Measurements from ENCODE around the gene SHC2.

The SHC2 gene

GRCh38 chr19:372306-372890 lies 88.4 kb downstream of the SHC2 start:
- DNase-seq (ENCODE audit: low spot score) = no peak

DNA sequence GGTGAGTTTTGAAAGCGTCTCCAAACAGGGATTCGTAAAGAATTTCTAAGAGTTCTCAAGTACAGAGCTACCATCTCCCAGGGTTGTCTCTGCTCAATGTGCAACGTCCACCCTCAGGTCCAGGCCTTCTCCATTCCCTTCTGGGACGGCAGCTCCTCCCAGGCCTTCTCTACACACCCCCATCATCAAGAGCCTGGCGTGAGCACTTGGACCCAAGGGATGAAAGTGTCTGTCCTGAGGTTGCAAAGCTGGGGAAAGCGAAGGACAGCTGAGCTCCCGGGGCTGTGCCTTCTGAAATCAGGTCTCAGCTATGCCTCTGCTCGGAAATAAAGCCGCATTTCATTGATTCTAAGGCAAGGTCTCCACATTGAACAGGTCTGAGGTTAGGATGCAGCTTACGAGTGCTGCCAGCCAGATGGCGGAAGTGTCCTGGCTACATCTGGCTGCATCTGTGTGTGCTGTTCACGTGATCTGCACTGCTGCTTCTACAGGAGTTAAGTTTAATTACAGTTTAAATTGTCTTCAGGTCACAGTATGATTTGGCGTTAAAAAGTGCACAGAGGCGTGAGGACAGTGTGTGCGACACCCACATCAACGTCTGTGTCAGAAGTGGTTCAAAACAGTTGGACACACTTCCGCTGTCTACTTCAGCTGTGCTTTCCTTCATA lies 89.2 kb downstream of the SHC2 start:
- no peak for DNase-seq (ENCODE audit: low spot score)

DNA sequence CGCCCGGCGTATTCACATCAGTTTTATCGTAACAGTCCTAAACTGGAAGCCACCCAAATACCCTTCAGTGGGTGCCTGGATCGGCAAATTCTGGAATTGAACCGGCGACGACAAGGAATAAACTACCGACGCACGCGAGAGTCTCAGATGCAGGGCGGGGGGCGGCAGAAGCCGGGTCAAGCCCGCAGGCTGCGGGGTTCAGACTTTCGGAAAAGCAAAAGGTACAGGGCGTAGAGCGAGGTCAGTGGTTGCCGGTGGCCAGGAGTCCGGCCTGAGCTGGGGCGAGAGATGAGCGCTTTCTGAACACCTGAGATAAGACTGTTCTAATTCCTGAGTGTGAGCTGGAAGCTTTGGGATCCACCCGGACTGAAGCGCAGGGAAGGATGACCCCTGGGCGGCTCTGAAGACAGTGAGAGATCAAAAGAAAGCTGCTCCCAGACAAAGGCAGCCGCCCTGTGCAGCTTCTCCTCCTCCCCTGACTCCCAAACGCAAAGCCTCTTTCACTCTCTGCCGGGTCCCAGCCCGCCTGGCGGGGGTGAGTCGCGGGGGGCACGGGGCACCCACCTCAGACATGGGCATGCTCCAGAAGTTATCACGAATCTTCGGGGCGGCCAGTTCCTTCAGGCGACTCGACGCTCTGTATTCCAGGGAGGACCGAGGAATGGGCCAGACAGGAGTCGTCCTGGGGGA lies 90.0 kb downstream of the SHC2 start:
- DNase-seq (ENCODE audit: low spot score) = no peak

DNA sequence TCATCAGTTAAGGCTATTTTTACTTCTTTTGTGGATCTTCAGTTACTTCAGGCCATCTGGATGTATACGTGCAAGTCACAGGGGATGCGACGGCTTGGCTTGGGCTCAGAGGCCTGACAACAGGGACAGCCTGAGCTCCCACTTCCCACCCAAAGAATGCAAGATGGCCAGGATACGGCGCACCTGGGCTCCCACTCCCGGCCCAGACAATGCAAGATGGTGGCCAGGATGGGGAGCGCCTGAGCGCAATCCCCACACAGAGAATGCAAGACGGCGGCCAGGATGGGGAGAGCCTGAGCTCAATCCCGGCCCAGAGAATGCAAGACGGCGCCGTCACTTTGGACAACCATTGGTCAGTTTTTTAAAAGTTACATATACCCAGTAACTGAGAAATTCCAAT lies 91.0 kb downstream of the SHC2 start:
- DNase-seq (ENCODE audit: low spot score) = no peak

- no peak for DNase-seq (ENCODE audit: low spot score)
These were observed 91.6 kb downstream of the SHC2 start for GRCh38 chr19:369256-369655.

GRCh38 chr19:368630-369024 lies 92.2 kb downstream of the SHC2 start:
- no peak for DNase-seq (ENCODE audit: low spot score)

DNA sequence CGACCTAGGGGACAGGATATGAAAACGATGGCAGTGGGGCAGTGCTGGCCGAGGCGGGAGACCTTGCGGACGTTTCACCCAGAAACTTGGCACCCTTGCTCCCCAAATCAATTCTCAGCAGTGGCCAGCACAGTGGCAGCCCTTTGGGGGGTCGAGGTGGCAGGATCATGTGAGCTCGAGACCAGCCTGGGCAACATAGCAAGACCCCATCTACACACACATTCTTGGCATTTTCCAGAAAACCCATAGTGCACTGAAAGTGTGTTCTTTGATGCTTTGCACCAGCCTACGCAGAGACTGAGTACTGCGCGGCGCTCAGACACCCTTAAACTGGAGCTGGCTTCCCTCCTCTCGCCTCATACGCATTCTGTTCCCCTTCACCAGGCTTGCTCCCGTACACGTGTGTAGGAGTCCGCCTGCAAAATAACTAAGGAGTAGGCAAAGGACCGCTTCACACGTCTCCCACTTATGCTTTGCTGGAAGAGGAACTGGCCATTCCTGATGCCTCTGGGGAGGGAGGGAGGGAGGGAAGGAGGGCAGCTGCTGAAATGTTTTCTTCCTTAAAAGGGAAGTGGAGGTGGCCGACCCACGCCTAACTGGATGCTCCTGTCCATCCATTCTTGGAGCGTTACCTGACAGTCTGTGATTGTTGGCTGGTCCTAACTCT lies 92.7 kb downstream of the SHC2 start:
- DNase-seq (ENCODE audit: low spot score) = no peak

DNA sequence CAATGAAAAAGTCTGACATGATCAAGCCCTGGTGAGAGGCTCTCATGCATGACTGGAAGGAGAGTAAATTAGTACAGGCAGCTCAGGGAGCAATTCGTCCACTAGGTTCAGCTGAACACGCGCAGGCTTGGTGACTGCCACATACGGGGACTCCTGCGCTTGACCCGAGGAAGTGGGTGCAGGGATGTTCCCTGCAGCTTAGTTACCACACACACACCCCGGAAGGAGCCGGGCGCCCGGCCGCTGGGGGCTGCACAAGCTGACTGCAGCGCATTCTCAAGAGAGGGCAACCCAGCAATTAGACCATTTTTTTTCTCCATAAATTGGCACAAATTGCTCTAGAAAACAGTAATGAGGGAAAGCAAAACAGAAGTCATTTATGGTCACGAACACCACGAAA lies 93.3 kb downstream of the SHC2 start:
- DNase-seq (ENCODE audit: low spot score) = no peak

DNA sequence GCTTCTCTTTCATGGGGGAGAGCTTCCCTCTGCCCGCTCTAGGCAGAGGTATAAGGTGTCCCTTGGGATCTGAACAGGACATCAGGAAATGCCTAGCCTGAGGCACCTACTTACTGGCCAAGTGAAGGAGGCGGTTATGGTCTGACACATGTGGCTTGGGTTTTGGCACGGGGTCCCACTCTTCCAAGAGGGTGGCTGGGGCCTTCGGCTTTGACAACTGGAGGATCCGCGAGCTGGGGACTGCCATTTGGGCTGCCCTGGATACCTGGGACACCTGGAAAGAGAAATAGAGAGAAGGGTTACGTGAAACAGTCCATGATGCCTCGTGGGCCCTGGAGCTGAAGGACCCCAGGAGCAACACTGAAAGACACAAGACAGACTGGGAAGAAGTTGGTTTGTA lies 93.9 kb downstream of the SHC2 start:
- DNase-seq (ENCODE audit: low spot score) = no peak

Measured in iPS-NIHi11 (cell line).